Right lobe of liver (tissue), 4 donors: ENCODE data around the gene SLC49A3.

ENCODE experiments used
- POLR2A ChIP-seq: fragments of 450-650 bp; IDR thresholded peaks from one replicate; pipeline ENCODE4 v1.6.1; 2017; ENCODE audit warnings: antibody characterized with exemption, mild to moderate bottlenecking
- TF ChIP-seq, protein P1 (sequence below), 4 donors: fragments of 200-600 bp in 3 of 4; fragments of 450-650 bp in 1 of 4; IDR thresholded peaks; one replicate each; pipeline versions ENCODE4 v1.5.1 to v1.8.0; 2016 to 2022; ENCODE audit warnings: antibody characterized with exemption in 4 of 4, mild to moderate bottlenecking in 2 of 4
- donor health status: DM: no; HTN: no; CAD: no.
- donor health status: DM: no; HTN: no; CAD: no.
- donor health status: DM: no; HTN: yes; CAD: no.

DNA sequence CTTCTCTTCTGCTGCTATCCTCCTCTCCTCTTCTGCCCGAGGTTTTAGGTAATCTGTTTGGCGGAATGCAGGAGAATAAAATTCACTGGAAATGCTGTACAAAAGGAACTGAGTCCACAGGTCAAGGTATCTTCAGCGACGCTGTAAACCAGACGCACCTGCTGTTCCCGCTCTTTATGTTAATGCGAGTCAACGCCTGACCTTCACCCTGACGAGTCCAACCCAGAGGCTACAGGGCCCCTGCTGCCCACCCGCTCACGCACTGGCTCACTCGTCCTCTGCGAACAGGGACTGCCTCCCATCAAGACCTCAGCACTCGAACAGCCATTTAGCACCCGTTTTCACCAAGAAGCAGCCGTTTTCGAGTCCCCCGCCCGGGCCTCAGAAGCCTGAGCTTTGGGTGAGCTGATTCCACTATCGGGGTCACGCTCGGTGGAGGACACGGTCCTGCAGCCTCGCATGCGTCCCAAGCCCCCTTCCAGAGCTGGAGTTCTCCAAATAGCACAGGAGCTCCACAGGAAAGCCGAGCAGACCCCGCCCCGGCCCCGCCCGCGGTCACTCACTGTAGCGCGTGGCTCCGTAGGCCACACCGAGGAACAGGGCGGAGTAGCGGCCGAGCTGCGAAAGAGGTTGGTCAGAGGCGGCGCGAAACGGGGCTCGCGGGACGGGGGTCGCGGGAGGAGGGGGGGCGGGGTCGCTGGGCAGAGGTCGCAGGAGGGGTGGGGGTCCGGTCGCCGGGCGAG lies 15.4 kb downstream of the SLC49A3 start:
- TF ChIP-seq, protein P1, sequence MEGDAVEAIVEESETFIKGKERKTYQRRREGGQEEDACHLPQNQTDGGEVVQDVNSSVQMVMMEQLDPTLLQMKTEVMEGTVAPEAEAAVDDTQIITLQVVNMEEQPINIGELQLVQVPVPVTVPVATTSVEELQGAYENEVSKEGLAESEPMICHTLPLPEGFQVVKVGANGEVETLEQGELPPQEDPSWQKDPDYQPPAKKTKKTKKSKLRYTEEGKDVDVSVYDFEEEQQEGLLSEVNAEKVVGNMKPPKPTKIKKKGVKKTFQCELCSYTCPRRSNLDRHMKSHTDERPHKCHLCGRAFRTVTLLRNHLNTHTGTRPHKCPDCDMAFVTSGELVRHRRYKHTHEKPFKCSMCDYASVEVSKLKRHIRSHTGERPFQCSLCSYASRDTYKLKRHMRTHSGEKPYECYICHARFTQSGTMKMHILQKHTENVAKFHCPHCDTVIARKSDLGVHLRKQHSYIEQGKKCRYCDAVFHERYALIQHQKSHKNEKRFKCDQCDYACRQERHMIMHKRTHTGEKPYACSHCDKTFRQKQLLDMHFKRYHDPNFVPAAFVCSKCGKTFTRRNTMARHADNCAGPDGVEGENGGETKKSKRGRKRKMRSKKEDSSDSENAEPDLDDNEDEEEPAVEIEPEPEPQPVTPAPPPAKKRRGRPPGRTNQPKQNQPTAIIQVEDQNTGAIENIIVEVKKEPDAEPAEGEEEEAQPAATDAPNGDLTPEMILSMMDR (IDR thresholded peaks at IDR 0.05) = no peak
- no peak for TF ChIP-seq POLR2A
